B cell (primary cell): ENCODE data around the gene SCP2. TPM values are rescaled to one million over a fixed set of nuclear protein-coding genes. Genes with fewer than 3 reads are reported as not detected.

ENCODE experiments used
- ATAC-seq: fragments of 200-7000 bp; cut with Tn5 transposase; one replicate; pipeline ENCODE4 v1.10.0; 2021; ENCODE audit warnings: low read depth, mild to moderate bottlenecking, moderate number of reproducible peaks, moderate library complexity
- CTCF ChIA-PET: fragments of 350-600 bp; sonication (Branson Sonifier 250); formaldehyde crosslinking; loops from one replicate; lab custom pipeline; 2021; ENCODE audit warnings: antibody characterized with exemption, inconsistent platforms; lab: Charles Lee
- POLR2A ChIA-PET: fragments of 350-600 bp; sonication (Branson Sonifier 250); formaldehyde crosslinking; loops from one replicate; lab custom pipeline; 2021; ENCODE audit warnings: antibody characterized with exemption; lab: Charles Lee
- DNase-seq: peaks from one replicate; pipeline ENCODE4 v3.0.0; 2013
- H2AFZ ChIP-seq: 2 replicates; pipeline ENCODE4 v1.6.1; 2012; ENCODE audit warnings: mild to moderate bottlenecking, low read depth, low read length; ENCODE audit not compliant: insufficient read depth, poor library complexity, severe bottlenecking
- H3K27ac ChIP-seq, 2 donors: 1 replicate in 1 of 2; 2 replicates in 1 of 2; pipeline ENCODE4 v1.5.1; 2012 to 2013; ENCODE audit warnings: low read length in 2 of 2, mild to moderate bottlenecking in 2 of 2, moderate library complexity in 1 of 2
- H3K27me3 ChIP-seq, 4 experiments: fragments of 200-600 bp in 1 of 4; sonication (generic) in 1 of 4; replicated peaks in 1 of 4; 1 replicate in 2 of 4; 2 replicates in 2 of 4; pipeline versions ENCODE4 v1.6.1 to v1.7.0; 2013 to 2016; ENCODE audit warnings: low read length in 3 of 4, mild to moderate bottlenecking in 2 of 4, mixed read lengths in 1 of 4, moderate library complexity in 1 of 4; ENCODE audit not compliant: insufficient read depth in 4 of 4, control insufficient read depth in 3 of 4; ENCODE audit errors: control extremely low read depth in 1 of 4
- H3K36me3 ChIP-seq, 2 experiments: replicated peaks in 1 of 2; 1 replicate in 1 of 2; 2 replicates in 1 of 2; pipeline versions ENCODE4 v1.6.1 to v1.7.1; 2013; ENCODE audit warnings: low read length in 1 of 2; ENCODE audit not compliant: insufficient read depth in 2 of 2, control insufficient read depth in 1 of 2; ENCODE audit errors: control extremely low read depth in 1 of 2, extremely low read depth in 1 of 2
- H3K4me1 ChIP-seq, 2 donors: fragments of 200-600 bp in 1 of 2; sonication (generic) in 1 of 2; 1 replicate in 1 of 2; 2 replicates in 1 of 2; pipeline versions ENCODE4 v1.5.1 to v1.6.1; 2013 to 2017; ENCODE audit warnings: low read length in 2 of 2; ENCODE audit not compliant: control insufficient read depth in 2 of 2, insufficient read depth in 2 of 2
- H3K4me2 ChIP-seq: replicated peaks from 2 replicates; pipeline ENCODE3; 2012; ENCODE audit warnings: mild to moderate bottlenecking, low read depth, low read length; ENCODE audit not compliant: poor library complexity, severe bottlenecking
- H3K4me3 ChIP-seq, 5 experiments: fragments of 200-600 bp in 1 of 5; sonication (generic) in 1 of 5; 1 replicate in 3 of 5; 2 replicates in 2 of 5; pipeline versions ENCODE4 v1.5.1 to v1.7.0; 2011 to 2016; ENCODE audit warnings: low read length in 4 of 5, mild to moderate bottlenecking in 4 of 5, low read depth in 2 of 5, control low read depth in 1 of 5, moderate library complexity in 1 of 5; ENCODE audit not compliant: insufficient read depth in 1 of 5; ENCODE audit errors: control extremely low read depth in 1 of 5, extremely low read depth in 1 of 5
- H3K79me2 ChIP-seq: fragments of 200-600 bp; sonication (generic); one replicate; pipeline ENCODE4 v1.6.0; 2016; ENCODE audit warnings: low read length; ENCODE audit not compliant: control insufficient read depth, insufficient read depth
- H3K9ac ChIP-seq: fragments of 200-600 bp; sonication (generic); 2 replicates; pipeline ENCODE4 v1.6.1; 2017; ENCODE audit warnings: mild to moderate bottlenecking, low read length, moderate library complexity
- H3K9me3 ChIP-seq, 3 donors: one replicate each; pipeline versions ENCODE4 v1.6.1 to v1.7.1; 2013; ENCODE audit warnings: low read length in 2 of 3; ENCODE audit not compliant: control insufficient read depth in 2 of 3, insufficient read depth in 1 of 3; ENCODE audit errors: control extremely low read depth in 1 of 3
- H4K20me1 ChIP-seq: 2 replicates; pipeline ENCODE4 v1.6.0; 2012; ENCODE audit warnings: mild to moderate bottlenecking, low read length; ENCODE audit not compliant: insufficient read depth, control insufficient read depth, poor library complexity, severe bottlenecking
- H3K27ac Mint-ChIP-seq: one replicate; pipeline ENCODE4 v1.8.0; 2021; ENCODE audit warnings: mixed read lengths
- H3K27me3 Mint-ChIP-seq: one replicate; pipeline ENCODE4 v1.8.0; 2021; ENCODE audit warnings: mixed read lengths
- H3K4me1 Mint-ChIP-seq: one replicate; pipeline ENCODE4 v1.8.0; 2021; ENCODE audit warnings: mixed read lengths
- H3K4me3 Mint-ChIP-seq: one replicate; pipeline ENCODE4 v1.8.0; 2021; ENCODE audit warnings: mixed read lengths
- H3K9me3 Mint-ChIP-seq: one replicate; pipeline ENCODE4 v1.8.0; 2022; ENCODE audit warnings: mixed read lengths; ENCODE audit not compliant: insufficient read depth
- CTCF ChIP-seq: fragments of 200-600 bp; IDR thresholded peaks from one replicate; pipeline ENCODE4 v1.8.0; 2022; ENCODE audit warnings: antibody characterized with exemption, mild to moderate bottlenecking
- EZH2 ChIP-seq: IDR thresholded peaks from 2 replicates; pipeline ENCODE4 v1.6.1; 2012; ENCODE audit warnings: borderline replicate concordance, low read depth, mild to moderate bottlenecking, moderate library complexity, low read length; ENCODE audit not compliant: insufficient read depth, poor library complexity, severe bottlenecking
- WGBS: methylation state at CpG from one replicate; pipeline ENCODE4 v1.1.5; 2013; ENCODE audit warnings: missing lambda C conversion rate; ENCODE audit not compliant: insufficient coverage; 5-methylcytosine and 5-hydroxymethylcytosine counted together
- intact Hi-C: fragments of 100-400 bp; cut with micrococcal nuclease; formaldehyde crosslinking; loops from one replicate; pipeline ENCODE4 v1.10.0; 2022
- polyA plus RNA-seq: library from polyadenylated mRNA; depleted of rRNA; stranded (reverse); fragments of >200 nt; gene quantifications from 2 replicates; pipeline ENCODE4 v1.2.3, GENCODE V29; 2012
- total RNA-seq, 2 donors: library from RNA; stranded (reverse); fragments of 120-200 nt in 1 of 2; gene quantifications; 1 replicate in 1 of 2; 2 replicates in 1 of 2; pipeline versions ENCODE4 v1.2.3 to v1.2.4, GENCODE V29; 2013 to 2022

Gene SCP2
- total and polyA plus RNA-seq, 2 donors (not counting 1 experiment from before 2014, with no cell fraction given), result 19.4 to 46.6 TPM

GRCh38 chr1:53025034-53025768 is 98.1 kb downstream of the SCP2 start:
- H3K9me3 Mint-ChIP-seq, result no peaks in the 10 kb centered on the region
- H3K27me3 Mint-ChIP-seq, result no peaks in the 10 kb centered on the region
- ATAC-seq, result no peak
- no peaks in the 10 kb centered on the region for H3K27me3 ChIP-seq
- H3K4me1 ChIP-seq, result no peaks in the 10 kb centered on the region
- peaks cover 8% of the 10 kb centered on the region for H3K4me1 Mint-ChIP-seq
- H3K79me2 ChIP-seq, result peaks cover 54% of the 10 kb centered on the region
- H3K4me2 ChIP-seq, result no peak overlapping the region
- ChIA-PET POLR2A (no interaction called here), CTCF (no interaction called here)
- no peak overlapping the region for H3K4me3 ChIP-seq
- H3K9me3 ChIP-seq, result no peaks in the 10 kb centered on the region
- H3K9ac ChIP-seq, result no peak overlapping the region
- H2AFZ ChIP-seq, result no peak overlapping the region
- intact Hi-C loops, result no loop called here
- DNase-seq, result no peak
- peaks cover 19% of the 10 kb centered on the region for H4K20me1 ChIP-seq
- TF ChIP-seq EZH2, result no peak
- TF ChIP-seq CTCF, result no peak
- no peak overlapping the region for H3K4me3 Mint-ChIP-seq
- H3K27ac ChIP-seq, result no peak overlapping the region
- no peak overlapping the region for H3K27ac Mint-ChIP-seq
- peaks cover 4 to 5% of the 10 kb centered on the region in 2 experiments for H3K36me3 ChIP-seq
- 100% methylated on average over 2 of the region's 2 CpGs for WGBS

- 100% methylated on average over 2 of the region's 2 CpGs for WGBS
- DNase-seq (no peak), ATAC-seq (no peak)
- peaks cover 51% of the 10 kb centered on the region for H3K79me2 ChIP-seq
- no peaks in the 10 kb centered on the region for H3K4me1 ChIP-seq
- TF ChIP-seq EZH2 (no peak), CTCF (no peak)
- H3K4me3 Mint-ChIP-seq, result no peak overlapping the region
- H3K36me3 ChIP-seq, result peaks cover 4 to 7% of the 10 kb centered on the region in 2 experiments
- peaks cover 8% of the 10 kb centered on the region for H3K4me1 Mint-ChIP-seq
- no peaks in the 10 kb centered on the region for H3K9me3 Mint-ChIP-seq
- no peaks in the 10 kb centered on the region for H3K27me3 Mint-ChIP-seq
- POLR2A ChIA-PET, result no interaction called here
- no peak overlapping the region for H3K27ac ChIP-seq
- intact Hi-C loops, result no loop called here
- H4K20me1 ChIP-seq, result peaks cover 19% of the 10 kb centered on the region
- H3K4me3 ChIP-seq, result no peak overlapping the region
- H3K9ac ChIP-seq, result no peak overlapping the region
- H3K4me2 ChIP-seq, result no peak overlapping the region
- no peaks in the 10 kb centered on the region for H3K9me3 ChIP-seq
- H3K27me3 ChIP-seq, result no peaks in the 10 kb centered on the region
- CTCF ChIA-PET, result no interaction called here
- no peak overlapping the region for H3K27ac Mint-ChIP-seq
- no peak overlapping the region for H2AFZ ChIP-seq
These were observed 98.7 kb downstream of the SCP2 start for GRCh38 chr1:53025769-53026112.
